Activated CD4-positive, alpha-beta T cell treated with anti-CD3 and anti-CD28 coated beads, Interleukin-2, amount 50 U/mL, for 48 hours (primary cell): Measurements from ENCODE around the gene TNIP1.

ENCODE experiments used
- DNase-seq, 2 experiments: peaks; one replicate each; pipeline ENCODE4 v3.0.0-alpha.2; 2020

TNIP1 gene

GRCh38 chr5:151038412-151038745 is 42.5 kb downstream of the TNIP1 start:
- DNase-seq = no peak

- no peak for DNase-seq
Observed at GRCh38 chr5:151037561-151038411, 43.0 kb downstream of the TNIP1 start.

DNA sequence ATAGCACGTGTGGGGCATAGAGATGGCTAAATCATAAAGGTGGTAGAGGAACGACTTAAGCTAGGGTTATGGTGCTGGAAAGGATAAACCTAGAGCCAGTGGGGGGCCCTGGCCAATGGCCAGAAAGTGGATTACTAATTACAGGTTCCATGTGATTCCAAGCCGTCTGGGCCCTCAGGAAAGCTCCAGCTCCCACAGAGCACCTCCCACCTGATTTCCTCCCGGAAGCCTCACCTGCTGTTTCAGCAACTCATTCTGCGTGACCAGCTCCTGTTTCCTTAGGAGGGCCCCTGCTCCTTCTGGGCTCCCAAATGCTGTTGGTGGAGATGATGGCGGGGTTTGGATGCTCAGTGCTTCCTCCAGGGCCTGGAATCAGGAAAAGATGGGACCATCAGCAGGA is 44.3 kb downstream of the TNIP1 start:
- DNase-seq = no peak

GRCh38 chr5:151034422-151035379 is 46.1 kb downstream of the TNIP1 start:
- peak in 1 of 2 experiments; percentile 2 for DNase-seq

DNA sequence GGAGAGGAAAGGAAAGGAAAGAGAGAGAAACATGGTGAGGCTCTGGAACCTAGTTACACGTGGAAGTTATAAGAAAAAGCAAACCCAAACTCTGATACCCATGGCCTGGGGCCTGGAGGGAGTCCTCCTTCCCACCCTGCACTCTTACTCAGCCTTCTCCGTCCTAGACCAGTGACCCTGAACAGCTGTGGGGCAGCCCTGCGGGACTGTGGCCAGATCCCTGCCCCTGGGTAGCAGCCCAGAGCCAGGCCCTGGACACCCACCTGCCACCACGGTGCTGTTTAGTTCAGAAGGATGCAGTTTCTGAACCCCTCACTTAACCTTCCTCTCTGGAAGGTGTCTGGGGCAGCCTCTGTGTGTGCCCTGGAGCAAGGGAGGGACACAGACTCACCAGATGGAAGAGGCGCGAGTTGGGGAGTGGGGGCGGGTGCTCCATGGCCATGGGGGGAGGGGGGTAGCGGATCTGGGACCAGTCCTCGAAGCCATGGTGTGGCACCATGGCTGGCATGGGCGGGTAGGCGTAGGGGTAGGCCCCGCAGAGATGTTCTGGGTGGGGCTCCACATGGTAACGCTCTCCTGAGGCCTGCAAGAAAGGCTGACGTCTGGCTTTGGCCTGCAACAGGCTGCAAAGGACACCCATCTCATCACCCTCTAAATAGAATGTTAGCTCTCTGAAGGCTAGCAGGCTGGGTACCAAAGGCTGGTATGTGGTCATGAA is 47.5 kb downstream of the TNIP1 start:
- no peak for DNase-seq

- DNase-seq = no peak
Observed at GRCh38 chr5:151031554-151031953, 49.3 kb downstream of the TNIP1 start.

DNA sequence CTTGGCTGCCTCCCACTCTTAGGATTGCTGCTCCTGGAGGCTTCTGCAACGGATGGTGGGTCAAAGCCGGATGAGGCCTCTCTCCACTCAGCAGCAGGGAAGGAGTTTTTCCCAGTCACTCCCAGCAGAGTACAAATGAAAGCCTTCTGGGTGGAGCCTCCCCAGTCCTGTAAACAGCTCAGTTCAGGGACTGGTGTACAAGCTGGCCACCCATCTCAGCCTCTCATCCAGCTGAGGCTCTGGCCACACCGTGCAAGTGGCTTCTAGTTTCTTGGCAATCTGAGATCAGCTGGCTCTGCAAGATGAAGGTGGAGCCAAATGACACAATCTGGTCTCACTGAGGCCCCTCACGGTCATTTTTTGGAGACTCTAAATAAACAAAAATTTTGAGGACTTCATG is 50.5 kb downstream of the TNIP1 start:
- no peak for DNase-seq

GRCh38 chr5:151030056-151030336 is 50.8 kb downstream of the TNIP1 start:
- DNase-seq = no peak

GRCh38 chr5:151029179-151030055 is 51.4 kb downstream of the TNIP1 start:
- no peak for DNase-seq

GRCh38 chr5:151028717-151029116 is 52.1 kb downstream of the TNIP1 start:
- DNase-seq = no peak

DNA sequence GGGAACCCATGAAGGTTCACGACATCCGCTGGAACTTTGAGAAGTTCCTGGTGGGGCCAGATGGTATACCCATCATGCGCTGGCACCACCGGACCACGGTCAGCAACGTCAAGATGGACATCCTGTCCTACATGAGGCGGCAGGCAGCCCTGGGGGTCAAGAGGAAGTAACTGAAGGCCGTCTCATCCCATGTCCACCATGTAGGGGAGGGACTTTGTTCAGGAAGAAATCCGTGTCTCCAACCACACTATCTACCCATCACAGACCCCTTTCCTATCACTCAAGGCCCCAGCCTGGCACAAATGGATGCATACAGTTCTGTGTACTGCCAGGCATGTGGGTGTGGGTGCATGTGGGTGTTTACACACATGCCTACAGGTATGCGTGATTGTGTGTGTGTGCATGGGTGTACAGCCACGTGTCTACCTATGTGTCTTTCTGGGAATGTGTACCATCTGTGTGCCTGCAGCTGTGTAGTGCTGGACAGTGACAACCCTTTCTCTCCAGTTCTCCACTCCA is 52.8 kb downstream of the TNIP1 start:
- DNase-seq = no peak

GRCh38 chr5:151026679-151027078 is 54.2 kb downstream of the TNIP1 start:
- DNase-seq = no peak

- no peak for DNase-seq
Observed at GRCh38 chr5:151026088-151026487, 54.7 kb downstream of the TNIP1 start.

- DNase-seq = no peak
Observed at GRCh38 chr5:151025250-151025606, 55.6 kb downstream of the TNIP1 start.

GRCh38 chr5:151024440-151025249 is 56.2 kb downstream of the TNIP1 start:
- DNase-seq = no peak

GRCh38 chr5:151023651-151024050 is 57.2 kb downstream of the TNIP1 start:
- no peak for DNase-seq

DNA sequence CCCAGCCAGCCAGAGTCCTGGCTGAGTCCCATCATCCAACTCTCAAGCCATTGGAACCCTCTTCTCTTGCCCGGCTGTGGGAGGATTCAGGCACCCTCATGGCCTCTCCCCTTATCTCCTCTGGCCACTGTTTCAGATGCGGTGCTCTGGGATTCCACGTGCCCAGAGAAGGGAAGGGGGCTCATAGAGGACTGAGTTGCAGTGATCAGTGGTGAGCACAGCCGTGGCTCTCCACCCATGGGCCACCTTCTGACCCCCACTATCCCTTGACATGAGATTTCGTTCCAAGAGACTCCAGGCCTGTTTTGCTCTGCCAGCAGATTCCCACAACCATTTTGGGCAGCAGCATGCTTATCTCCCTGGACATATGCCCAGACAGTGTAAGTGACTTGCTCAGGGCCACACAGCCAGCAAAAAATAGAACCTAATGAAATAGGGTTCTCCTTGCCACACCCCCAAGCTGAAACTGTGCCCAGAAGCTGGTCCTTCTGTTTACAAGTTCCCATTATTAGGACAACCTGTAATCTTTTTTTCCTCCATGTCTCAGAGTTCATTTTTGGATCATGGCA is 57.7 kb downstream of the TNIP1 start:
- DNase-seq = no peak

DNA sequence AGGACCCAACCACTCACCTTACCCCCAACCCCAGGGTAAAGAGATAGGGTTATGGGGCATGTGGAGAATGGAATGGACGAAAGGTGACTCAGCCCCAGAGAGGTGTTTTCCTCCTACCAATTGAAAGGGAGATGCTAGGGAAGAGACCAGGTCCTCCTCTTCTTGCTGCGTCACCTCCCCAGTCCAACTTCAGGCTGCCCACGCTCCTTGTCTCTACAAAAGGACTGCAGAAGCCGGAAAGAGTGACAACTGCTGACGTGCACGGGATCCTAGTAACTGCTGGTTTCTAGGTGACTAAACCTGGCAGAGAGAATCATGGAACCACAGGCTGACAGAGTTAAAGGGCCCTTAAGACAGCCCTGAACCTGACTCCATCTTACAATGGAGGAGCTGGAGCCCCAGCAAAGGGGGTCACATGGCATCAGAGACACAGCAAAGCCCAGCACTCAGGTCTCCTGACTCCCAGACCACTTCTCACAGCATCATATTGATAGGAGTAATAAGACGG is 58.3 kb downstream of the TNIP1 start:
- peak in 1 of 2 experiments; percentile 42 for DNase-seq

GRCh38 chr5:151021746-151022145 is 59.1 kb downstream of the TNIP1 start:
- no peak for DNase-seq

DNA sequence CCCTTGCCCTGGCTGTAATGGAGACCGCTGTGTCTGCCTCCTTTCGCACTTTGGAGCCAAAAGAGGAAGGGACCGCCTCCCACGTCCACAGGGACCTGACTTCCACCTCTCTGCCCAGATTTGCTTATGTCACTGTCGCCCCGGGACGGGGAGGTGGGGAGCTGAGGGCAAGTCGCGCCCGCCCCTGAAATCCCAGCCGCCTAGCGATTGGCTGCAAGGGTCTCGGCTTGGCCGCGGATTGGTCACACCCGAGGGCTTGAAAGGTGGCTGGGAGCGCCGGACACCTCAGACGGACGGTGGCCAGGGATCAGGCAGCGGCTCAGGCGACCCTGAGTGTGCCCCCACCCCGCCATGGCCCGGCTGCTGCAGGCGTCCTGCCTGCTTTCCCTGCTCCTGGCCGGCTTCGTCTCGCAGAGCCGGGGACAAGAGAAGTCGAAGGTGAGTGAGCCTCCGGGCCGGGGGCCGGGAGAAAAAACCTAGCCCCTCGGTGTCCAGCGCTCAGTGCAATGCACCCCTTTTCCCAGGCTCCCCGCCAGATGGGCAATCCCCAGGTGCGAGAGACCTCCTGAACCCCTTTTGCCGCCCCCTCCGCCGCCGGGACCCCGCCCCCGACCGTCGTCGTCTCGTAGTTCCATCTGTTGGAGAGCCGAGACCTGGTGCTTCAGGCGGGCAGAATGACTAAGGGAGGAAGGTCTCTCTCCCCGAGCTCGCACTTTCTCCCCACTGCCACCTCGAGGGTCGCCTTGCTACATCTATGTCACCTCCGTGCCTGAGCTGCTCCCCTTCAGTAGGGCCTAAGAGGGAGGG is 60.3 kb downstream of the TNIP1 start, which contains the start of gene GPX3:
TSS of gene GPX3 (plus strand) at position 288 of the 807 bp plus-strand sequence. CDS start at position 352, 64 bp downstream.
- DNase-seq = peak; percentile 31 to 42
